Measurements from ENCODE around the gene NAPSA.

- TF ChIP-seq CTCF (IDR thresholded peaks at IDR 0.05 in 2 of 3, conservative IDR thresholded peaks at IDR 0.05 in 1 of 3; ENCODE audit: control insufficient read depth in 2 of 3, extremely low read depth in 1 of 3, insufficient read depth in 1 of 3, low read depth in 3 of 3, low read length in 3 of 3) (no peak), CHD2 (IDR thresholded peaks at IDR 0.05; ENCODE audit: borderline replicate concordance, low read depth, low read length) (no peak), EZH2 (IDR thresholded peaks at IDR 0.05; ENCODE audit: borderline replicate concordance, control insufficient read depth, low read depth, low read length) (no peak), ZBTB33 (IDR thresholded peaks at IDR 0.05) (no peak), TAF1 (IDR thresholded peaks at IDR 0.05; ENCODE audit: borderline replicate concordance, low read depth, low read length) (no peak), SREBF2 (IDR thresholded peaks at IDR 0.05; ENCODE audit: low read length) (no peak), EP300 (IDR thresholded peaks at IDR 0.05; ENCODE audit: borderline replicate concordance in 1 of 2, control insufficient read depth in 1 of 2, low read depth in 2 of 2, low read length in 2 of 2) (no peak), SIN3A (IDR thresholded peaks at IDR 0.05; ENCODE audit: low read depth, low read length) (no peak), ZNF274 (IDR thresholded peaks at IDR 0.05; ENCODE audit: insufficient read depth, insufficient read length) (no peak), MYC (IDR thresholded peaks at IDR 0.05; ENCODE audit: insufficient read depth, insufficient read length, insufficient replicate concordance, low read length, severe bottlenecking) (no peak), POLR2A (IDR thresholded peaks at IDR 0.05; ENCODE audit: low read depth, low read length) (no peak), POLR2AphosphoS5 (IDR thresholded peaks at IDR 0.05; ENCODE audit: low read length) (no peak), SP1 (IDR thresholded peaks at IDR 0.05; ENCODE audit: low read depth, low read length) (no peak), REST (IDR thresholded peaks at IDR 0.05; ENCODE audit: low read depth, low read length) (no peak)
These were observed 22.4 kb upstream of the NAPSA start for GRCh38 chr19:50387868-50388245.

Measured in GM12878 (cell line).